ENCODE data around the gene SLC9A9. TPM values are rescaled to one million over a fixed set of nuclear protein-coding genes. Genes with fewer than 3 reads are reported as not detected.

The SLC9A9 gene
- total and polyA plus RNA-seq, 12 donors, result 1.3 to 8.4 (median 3.0) TPM

GRCh38 chr3:143429628-143430514 lies 418.4 kb downstream of the SLC9A9 start:
- ATAC-seq, result no peak
- no peak overlapping the region for H3K4me3 ChIP-seq
- no peak overlapping the region for H3K27ac ChIP-seq
- no peak for TF ChIP-seq CTCF (IDR thresholded peaks at IDR 0.05)
- intact Hi-C loops (cut with DNase I), result loop anchor here in 4 of 10 donors (10.0 kb wide), 3 partner anchors 215 to 305 kb away; no protein-coding TSS in a partner anchor
- peaks cover 0 to 3% (median 0%) of the 10 kb centered on the region in 9 donors for H3K4me1 ChIP-seq
- no peak for DNase-seq
- no peaks in the 10 kb centered on the region for H3K9me3 ChIP-seq
- whole genome bisulfite sequencing, 2 donors, result 82 to 88% methylated on average over 5 of the region's 5 CpGs
- no peaks in the 10 kb centered on the region for H3K36me3 ChIP-seq
- no peaks in the 10 kb centered on the region for H3K27me3 ChIP-seq

GRCh38 chr3:143428294-143428693 lies 420.0 kb downstream of the SLC9A9 start:
- Histone ChIP-seq H3K27ac (no peak overlapping the region), H3K36me3 (no peaks in the 10 kb centered on the region), H3K4me1 (peaks cover 0 to 3% (median 0%) of the 10 kb centered on the region in 9 donors), H3K9me3 (no peaks in the 10 kb centered on the region), H3K27me3 (no peaks in the 10 kb centered on the region), H3K4me3 (no peak overlapping the region)
- WGBS, 2 donors, result 89 to 90% methylated on average over 1 of the region's 1 CpG
- ATAC-seq, result no peak
- intact Hi-C loops (cut with DNase I), result no loop called here
- TF ChIP-seq CTCF (IDR thresholded peaks at IDR 0.05), result no peak
- DNase-seq, result no peak

GRCh38 chr3:143427631-143428030 lies 420.6 kb downstream of the SLC9A9 start:
- Histone ChIP-seq H3K9me3 (no peaks in the 10 kb centered on the region), H3K36me3 (no peaks in the 10 kb centered on the region), H3K27me3 (no peaks in the 10 kb centered on the region), H3K27ac (no peak overlapping the region), H3K4me1 (peaks cover 0 to 3% (median 0%) of the 10 kb centered on the region in 9 donors), H3K4me3 (no peak overlapping the region)
- no peak for TF ChIP-seq CTCF (IDR thresholded peaks at IDR 0.05)
- intact Hi-C loops (cut with DNase I), result no loop called here
- 78 to 86% methylated on average over 1 of the region's 1 CpG for WGBS, 2 donors
- DNase-seq (no peak), ATAC-seq (no peak)

- Histone ChIP-seq H3K9me3 (peaks cover 0 to 2% (median 0%) of the 10 kb centered on the region in 11 donors), H3K4me1 (peaks cover 0 to 3% (median 0%) of the 10 kb centered on the region in 9 donors), H3K36me3 (no peaks in the 10 kb centered on the region), H3K27me3 (no peaks in the 10 kb centered on the region), H3K4me3 (no peak overlapping the region), H3K27ac (no peak overlapping the region)
- intact Hi-C loops (cut with DNase I), result no loop called here
- WGBS, 2 donors, result 97 to 100% methylated on average over 1 of the region's 1 CpG
- ATAC-seq, result no peak
- no peak for TF ChIP-seq CTCF (IDR thresholded peaks at IDR 0.05)
- DNase-seq, result no peak
Observed at GRCh38 chr3:143424874-143425273, 423.4 kb downstream of the SLC9A9 start.

All from heart right ventricle (tissue), 16 donors.